ENCODE measurements around the gene PAX1. TPM values are rescaled to one million over a fixed set of nuclear protein-coding genes. Genes with fewer than 3 reads are reported as not detected.

The PAX1 gene
- polyA plus RNA-seq, 1 of the 3 experiments (the other 2 are of a cell fraction), result not detected

DNA sequence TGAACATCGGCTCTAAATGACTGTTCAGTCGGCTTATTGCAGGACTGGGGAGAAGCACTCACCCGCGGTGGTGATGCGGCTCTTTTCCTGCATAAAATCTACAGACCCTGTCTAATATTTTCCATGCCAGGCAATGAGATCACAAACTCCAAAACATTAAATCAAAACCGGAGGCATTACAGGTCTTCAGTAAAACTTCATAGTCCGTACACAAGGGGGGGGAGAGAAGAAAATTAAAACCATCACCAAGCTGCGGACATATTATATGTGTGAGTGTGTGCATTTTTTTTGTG is 6.3 kb upstream of the PAX1 start:
- Histone ChIP-seq H4K20me1 (ENCODE audit: insufficient read depth) (no peaks in the 10 kb centered on the region), H3K27me3 (ENCODE audit: insufficient read depth) (peaks cover 70% of the 10 kb centered on the region), H3K36me3 (replicated peaks in 1 of 2; ENCODE audit: control insufficient read depth in 1 of 2, insufficient read depth in 2 of 2, low read length in 1 of 2) (no peaks in the 10 kb centered on the region), H3K4me1 (ENCODE audit: control insufficient read depth in 1 of 2, insufficient read depth in 2 of 2, low read depth in 1 of 2, low read length in 1 of 2) (no peaks in the 10 kb centered on the region; a peak in 1 of 4 replicates), H3K9me2 (no peaks in the 10 kb centered on the region), H3K4me2 (no peak overlapping the region), H3K27ac (ENCODE audit: low read depth in 2 of 2, low read length in 1 of 2) (no peak overlapping the region), H2AFZ (ENCODE audit: low read depth) (no peak overlapping the region), H3K79me2 (ENCODE audit: insufficient read depth) (no peaks in the 10 kb centered on the region; the same call in 1 of the 2 replicates), H3F3A (replicated peaks; ENCODE audit: insufficient read depth) (no peaks in the 10 kb centered on the region), H3K4me3 (ENCODE audit: low read depth in 2 of 2, low read length in 1 of 2) (no peak overlapping the region), H3K9me3 (no peaks in the 10 kb centered on the region), H3K9ac (no peak overlapping the region)
- WGBS (ENCODE audit: low lambda C conversion rate), result 7% methylated on average over 8 of the region's 8 CpGs
- no peak for DNase-seq
- ChIA-PET POLR2A (no interaction called here), CTCF (no interaction called here)
- TF ChIP-seq, protein P1, sequence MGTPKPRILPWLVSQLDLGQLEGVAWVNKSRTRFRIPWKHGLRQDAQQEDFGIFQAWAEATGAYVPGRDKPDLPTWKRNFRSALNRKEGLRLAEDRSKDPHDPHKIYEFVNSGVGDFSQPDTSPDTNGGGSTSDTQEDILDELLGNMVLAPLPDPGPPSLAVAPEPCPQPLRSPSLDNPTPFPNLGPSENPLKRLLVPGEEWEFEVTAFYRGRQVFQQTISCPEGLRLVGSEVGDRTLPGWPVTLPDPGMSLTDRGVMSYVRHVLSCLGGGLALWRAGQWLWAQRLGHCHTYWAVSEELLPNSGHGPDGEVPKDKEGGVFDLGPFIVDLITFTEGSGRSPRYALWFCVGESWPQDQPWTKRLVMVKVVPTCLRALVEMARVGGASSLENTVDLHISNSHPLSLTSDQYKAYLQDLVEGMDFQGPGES (IDR thresholded peaks at IDR 0.05; ENCODE audit: low read depth, low read length), result no peak
- TF ChIP-seq EZH2phosphoT487 (IDR thresholded peaks at IDR 0.05; ENCODE audit: borderline replicate concordance, low read depth), result no peak
- no peak for TF ChIP-seq MXI1 (IDR thresholded peaks at IDR 0.05; ENCODE audit: low read depth, low read length)
- no peak for TF ChIP-seq EP300 (IDR thresholded peaks at IDR 0.05; ENCODE audit: borderline replicate concordance in 1 of 2, low read depth in 1 of 2, low read length in 1 of 2)
- TF ChIP-seq NRF1 (IDR thresholded peaks at IDR 0.05; ENCODE audit: low read depth, low read length), result no peak
- TF ChIP-seq NFIC (IDR thresholded peaks at IDR 0.05; ENCODE audit: borderline replicate concordance), result no peak
- TF ChIP-seq JUND (IDR thresholded peaks at IDR 0.05), result no peak
- TF ChIP-seq RCOR1 (IDR thresholded peaks at IDR 0.05; ENCODE audit: low read length), result no peak
- TF ChIP-seq RFX5 (IDR thresholded peaks at IDR 0.05; ENCODE audit: low read length), result no peak
- TF ChIP-seq, protein P2, sequence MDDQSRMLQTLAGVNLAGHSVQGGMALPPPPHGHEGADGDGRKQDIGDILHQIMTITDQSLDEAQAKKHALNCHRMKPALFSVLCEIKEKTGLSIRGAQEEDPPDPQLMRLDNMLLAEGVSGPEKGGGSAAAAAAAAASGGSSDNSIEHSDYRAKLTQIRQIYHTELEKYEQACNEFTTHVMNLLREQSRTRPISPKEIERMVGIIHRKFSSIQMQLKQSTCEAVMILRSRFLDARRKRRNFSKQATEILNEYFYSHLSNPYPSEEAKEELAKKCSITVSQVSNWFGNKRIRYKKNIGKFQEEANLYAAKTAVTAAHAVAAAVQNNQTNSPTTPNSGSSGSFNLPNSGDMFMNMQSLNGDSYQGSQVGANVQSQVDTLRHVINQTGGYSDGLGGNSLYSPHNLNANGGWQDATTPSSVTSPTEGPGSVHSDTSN (IDR thresholded peaks at IDR 0.05), result no peak
- TF ChIP-seq, protein P3, sequence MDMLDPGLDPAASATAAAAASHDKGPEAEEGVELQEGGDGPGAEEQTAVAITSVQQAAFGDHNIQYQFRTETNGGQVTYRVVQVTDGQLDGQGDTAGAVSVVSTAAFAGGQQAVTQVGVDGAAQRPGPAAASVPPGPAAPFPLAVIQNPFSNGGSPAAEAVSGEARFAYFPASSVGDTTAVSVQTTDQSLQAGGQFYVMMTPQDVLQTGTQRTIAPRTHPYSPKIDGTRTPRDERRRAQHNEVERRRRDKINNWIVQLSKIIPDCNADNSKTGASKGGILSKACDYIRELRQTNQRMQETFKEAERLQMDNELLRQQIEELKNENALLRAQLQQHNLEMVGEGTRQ (IDR thresholded peaks at IDR 0.05; ENCODE audit: borderline replicate concordance, low read depth, low read length), result no peak
- TF ChIP-seq TCF12 (IDR thresholded peaks at IDR 0.05), result no peak
- TF ChIP-seq FOSL2 (IDR thresholded peaks at IDR 0.05; ENCODE audit: borderline replicate concordance, low read depth), result no peak
- TF ChIP-seq, protein P4, sequence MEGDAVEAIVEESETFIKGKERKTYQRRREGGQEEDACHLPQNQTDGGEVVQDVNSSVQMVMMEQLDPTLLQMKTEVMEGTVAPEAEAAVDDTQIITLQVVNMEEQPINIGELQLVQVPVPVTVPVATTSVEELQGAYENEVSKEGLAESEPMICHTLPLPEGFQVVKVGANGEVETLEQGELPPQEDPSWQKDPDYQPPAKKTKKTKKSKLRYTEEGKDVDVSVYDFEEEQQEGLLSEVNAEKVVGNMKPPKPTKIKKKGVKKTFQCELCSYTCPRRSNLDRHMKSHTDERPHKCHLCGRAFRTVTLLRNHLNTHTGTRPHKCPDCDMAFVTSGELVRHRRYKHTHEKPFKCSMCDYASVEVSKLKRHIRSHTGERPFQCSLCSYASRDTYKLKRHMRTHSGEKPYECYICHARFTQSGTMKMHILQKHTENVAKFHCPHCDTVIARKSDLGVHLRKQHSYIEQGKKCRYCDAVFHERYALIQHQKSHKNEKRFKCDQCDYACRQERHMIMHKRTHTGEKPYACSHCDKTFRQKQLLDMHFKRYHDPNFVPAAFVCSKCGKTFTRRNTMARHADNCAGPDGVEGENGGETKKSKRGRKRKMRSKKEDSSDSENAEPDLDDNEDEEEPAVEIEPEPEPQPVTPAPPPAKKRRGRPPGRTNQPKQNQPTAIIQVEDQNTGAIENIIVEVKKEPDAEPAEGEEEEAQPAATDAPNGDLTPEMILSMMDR (IDR thresholded peaks at IDR 0.05), result no peak
- TF ChIP-seq TEAD4 (IDR thresholded peaks at IDR 0.05; ENCODE audit: borderline replicate concordance, insufficient read depth), result no peak
- TF ChIP-seq GABPA (IDR thresholded peaks at IDR 0.05; ENCODE audit: low read depth), result no peak

Data from SK-N-SH (cell line).